ENCODE measurements around the gene CNTNAP5.

CNTNAP5 gene

DNA sequence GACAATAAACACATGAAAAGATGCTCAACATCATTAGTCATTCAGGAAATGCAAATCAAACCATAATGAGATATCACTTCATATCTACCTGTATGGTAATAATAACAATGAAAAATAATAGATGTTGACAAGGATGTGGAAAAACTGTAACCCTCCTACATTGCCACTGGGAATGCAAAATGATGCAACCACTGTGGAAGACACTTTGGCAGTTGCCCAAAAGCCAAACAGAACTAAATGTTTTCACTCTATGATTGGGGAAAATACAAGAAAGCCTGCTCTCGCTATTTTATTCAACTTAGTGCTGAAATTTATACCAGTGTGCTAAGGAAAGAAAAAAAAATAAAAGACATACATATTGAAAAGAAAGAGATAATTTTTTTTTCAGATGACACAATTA, 934.5 kb downstream of the CNTNAP5 start:
- no peak for DNase-seq

DNA sequence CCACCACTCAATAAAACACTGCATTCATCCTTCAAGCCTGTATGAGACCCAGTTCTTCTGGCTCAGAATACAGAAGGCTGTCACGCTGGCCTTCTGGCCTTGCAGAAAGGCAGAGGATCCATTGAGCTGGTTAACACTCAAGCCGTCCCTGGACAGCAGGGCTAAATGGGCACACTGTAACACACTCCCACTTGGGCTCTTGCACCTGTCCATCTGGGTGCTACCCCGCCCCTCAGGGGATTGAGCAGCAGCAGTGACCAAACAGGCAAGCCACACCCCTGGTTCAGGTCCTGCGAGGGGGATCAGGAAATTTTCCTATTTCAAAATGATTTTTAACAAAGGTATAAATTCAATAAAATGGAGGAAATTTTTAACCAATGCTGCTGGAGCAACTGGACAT, 936.0 kb downstream of the CNTNAP5 start:
- DNase-seq: no peak

All from NCI-H345 (cell line).